OCI-LY1 (cell line): ENCODE results near the gene MCTP1.

ENCODE experiments used
- CTCF ChIP-seq: fragments of 200-600 bp; sonication (generic), shearing (Covaris generic); IDR thresholded peaks from 2 replicates; pipeline ENCODE4 v1.5.1; 2017; ENCODE audit warnings: mild to moderate bottlenecking, antibody characterized with exemption, low read length, moderate library complexity, mixed read lengths
- EZH2 ChIP-seq: fragments of 200-600 bp; sonication (generic), shearing (Covaris generic); IDR thresholded peaks from 2 replicates; pipeline ENCODE4 v1.8.0; 2017; ENCODE audit warnings: borderline replicate concordance, mixed run types, mild to moderate bottlenecking, antibody characterized with exemption, low read length, moderate library complexity, mixed read lengths

GRCh38 chr5:94754824-94755223 lies 530.1 kb downstream of the MCTP1 start:
- TF ChIP-seq CTCF (no peak), EZH2 (no peak)
